GM21619 (cell line): ENCODE measurements around the gene AK4.
"Not testable (repeated sequence)": the region's sequence is repeated elsewhere in the genome, so short reads cannot be mapped to it uniquely, and the experiment has no call there.

Experiments
- ATAC-seq: cut with Tn5 transposase; IDR thresholded peaks from one replicate; pipeline ENCODE4 v1.9.1; 2021; ENCODE audit not compliant: unreplicated experiment

Gene AK4

DNA sequence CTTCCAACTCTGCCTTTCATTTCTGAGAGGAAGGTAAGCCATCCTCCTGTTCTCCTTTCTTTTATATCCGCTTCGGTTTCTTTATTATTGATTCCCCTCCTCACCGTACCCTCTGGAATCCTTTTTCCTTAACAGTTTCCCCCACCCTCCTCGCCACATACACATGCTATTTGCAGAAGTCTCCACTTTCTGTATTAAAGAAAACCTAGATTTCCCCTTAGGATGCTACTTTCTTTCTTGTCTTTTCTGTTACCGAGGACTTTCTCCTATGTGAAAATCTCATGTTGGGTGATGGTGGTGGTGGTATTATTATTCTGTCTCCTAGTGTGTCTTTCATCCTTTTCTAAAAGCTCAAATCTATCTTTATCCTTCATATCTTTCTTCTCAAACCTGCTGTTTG, 62.3 kb downstream of the AK4 start:
- ATAC-seq: no peak

- ATAC-seq: no peak
Observed at GRCh38 chr1:65211331-65211730, 63.3 kb downstream of the AK4 start.

GRCh38 chr1:65213271-65214023, 65.4 kb downstream of the AK4 start:
- ATAC-seq: no peak

DNA sequence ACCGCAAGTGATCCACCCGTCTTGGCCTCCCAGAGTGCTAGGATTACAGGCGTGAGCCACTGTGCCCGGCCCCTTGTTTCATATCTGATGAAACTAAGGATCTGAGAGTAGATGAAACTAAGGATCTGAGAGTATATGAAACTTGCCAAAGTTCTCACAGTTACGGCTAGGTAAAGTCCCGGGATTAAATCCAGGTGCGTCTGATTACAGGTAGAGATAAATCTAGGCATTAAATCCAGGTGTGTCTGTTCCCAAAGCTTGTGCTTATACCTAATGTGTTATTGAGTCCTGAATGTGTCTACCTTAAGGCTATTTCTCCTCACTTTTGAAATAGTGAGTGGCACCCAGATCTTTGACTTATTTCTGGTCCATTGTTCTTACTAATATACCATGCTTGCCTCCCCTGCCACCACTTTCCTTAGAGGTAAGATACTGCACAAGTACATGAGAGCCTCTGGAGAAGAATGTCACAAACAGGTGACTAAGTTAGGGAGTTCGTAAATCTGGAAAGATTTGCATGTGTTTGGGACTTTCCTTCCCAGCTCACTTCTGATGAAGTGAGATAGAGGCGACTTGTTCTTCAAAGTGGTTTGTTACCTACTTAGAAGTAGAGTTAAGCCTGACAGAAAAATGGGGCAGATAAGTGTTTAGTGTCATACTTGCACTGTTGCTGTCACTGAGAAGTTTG, 66.5 kb downstream of the AK4 start:
- no peak for ATAC-seq

DNA sequence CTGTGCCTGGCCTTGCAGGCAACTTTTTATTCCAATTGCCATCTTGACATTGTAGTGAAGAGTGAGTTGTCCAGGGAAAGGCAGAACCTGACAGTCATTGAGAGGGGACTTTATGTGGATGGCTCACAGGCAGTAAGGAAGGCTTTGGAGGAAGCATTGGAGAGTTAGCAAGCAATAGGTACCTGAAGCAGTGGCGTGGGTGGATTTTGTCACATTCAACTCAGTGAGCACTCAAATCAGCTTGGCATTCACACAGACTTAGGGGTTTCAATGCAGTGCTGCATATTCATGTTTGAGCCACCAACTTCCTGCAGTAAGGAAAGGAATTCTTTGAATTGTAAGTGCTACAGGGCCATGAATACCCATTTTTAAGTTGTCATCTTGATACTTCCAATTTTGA, 69.0 kb downstream of the AK4 start:
- no peak for ATAC-seq

DNA sequence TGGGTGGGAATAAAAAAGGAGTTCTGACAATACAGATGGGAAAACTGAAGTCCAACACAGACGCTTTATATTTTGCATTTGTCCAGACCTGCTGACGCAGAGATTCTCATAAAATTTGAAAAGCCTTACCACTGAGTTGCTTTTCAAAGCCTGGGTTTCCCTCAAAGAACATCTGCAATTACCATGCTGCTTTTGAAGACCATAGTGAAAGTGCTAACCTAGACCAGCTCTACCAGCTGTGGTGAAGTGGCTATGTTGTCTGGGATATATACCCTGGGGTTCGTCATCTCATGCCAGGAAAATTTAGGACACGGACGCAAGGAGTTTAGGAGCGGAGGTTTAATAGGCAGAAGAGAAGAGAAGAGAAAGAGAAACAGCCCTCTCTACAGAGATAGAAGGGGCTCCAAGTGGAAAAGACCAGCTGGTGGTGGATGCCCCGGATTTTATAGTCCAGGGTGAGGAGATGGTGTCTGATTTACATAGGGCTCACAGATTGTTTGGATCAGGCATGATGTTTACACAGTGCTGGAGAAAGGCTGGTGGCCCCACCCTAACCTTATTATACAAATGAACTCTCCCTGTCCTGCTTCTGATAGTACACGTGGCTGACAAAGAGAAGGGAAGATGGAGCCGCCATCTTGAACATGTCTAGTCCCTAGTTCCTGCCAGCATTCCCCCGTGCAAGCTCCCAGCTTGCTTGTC, 73.8 kb downstream of the AK4 start:
- ATAC-seq: no peak

GRCh38 chr1:65222340-65222940, 74.4 kb downstream of the AK4 start:
- no peak for ATAC-seq

GRCh38 chr1:65224681-65225091, 76.7 kb downstream of the AK4 start:
- ATAC-seq: no peak

DNA sequence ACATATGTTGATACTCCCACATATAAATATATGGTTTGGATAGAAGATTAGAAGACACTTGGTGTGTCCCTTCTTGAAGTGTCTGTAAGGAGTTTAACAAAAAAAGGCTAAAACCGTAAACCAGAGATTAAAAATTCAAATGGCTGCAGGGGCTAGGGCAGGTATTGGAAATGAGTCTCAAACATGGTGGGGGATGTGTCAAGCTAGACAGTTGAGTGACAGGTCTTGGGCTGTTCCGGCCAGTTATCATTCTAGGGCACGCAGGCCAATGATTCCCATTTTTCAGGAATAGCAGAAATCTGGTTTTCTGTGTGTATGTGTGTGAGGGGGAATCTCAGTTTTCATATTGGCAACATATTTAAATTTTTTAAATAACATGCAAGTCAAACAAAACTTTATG, 77.2 kb downstream of the AK4 start:
- ATAC-seq: no peak

DNA sequence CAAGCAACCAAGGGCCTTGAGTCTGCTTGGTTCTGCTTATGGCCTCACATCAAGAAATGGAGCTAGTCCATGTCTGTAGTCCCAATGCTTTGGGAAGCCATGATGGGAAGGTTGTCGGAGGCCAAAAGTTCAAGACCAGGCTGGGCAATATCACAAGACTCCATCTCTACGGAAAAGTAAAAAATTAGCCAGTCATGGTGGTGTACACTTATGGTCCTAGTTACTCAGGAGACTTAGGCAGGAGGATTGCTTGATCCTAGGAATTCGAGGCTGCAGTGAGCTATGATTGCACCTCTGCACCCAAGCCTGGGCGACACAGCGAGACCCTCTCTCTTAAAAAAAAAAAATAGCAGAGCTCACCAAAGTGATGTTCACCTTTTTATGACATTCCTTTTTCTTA, 81.2 kb downstream of the AK4 start:
- ATAC-seq: no peak

DNA sequence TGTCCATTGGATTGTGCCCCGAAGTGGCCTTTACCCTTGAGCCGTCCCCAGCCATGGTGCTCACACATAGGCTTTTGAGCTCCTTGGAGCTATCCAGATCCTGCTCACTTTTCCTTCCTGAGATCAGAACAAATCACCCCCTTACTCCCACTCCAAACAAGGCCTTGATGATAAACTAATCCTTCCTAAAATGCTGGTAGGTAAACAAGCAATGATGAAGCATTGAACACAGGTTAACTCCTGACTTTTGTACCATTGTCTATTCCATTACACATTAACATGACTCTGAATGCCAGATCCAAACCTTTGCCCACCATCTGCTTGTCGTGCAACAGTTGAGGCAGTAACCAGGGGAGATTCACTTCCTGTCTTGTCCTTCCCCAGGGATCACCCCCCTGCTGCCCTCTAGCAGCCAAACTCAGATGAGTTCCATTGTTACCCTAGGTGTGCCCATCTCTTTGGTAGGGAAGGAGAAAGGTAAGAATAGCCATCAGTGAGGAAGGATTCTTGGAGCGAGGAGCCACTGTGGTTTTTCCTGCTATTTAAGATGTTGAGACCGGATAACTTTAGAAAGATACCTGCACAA, 81.8 kb downstream of the AK4 start:
- no peak for ATAC-seq

GRCh38 chr1:65230731-65231481, 82.9 kb downstream of the AK4 start:
- peak; percentile 74 for ATAC-seq

DNA sequence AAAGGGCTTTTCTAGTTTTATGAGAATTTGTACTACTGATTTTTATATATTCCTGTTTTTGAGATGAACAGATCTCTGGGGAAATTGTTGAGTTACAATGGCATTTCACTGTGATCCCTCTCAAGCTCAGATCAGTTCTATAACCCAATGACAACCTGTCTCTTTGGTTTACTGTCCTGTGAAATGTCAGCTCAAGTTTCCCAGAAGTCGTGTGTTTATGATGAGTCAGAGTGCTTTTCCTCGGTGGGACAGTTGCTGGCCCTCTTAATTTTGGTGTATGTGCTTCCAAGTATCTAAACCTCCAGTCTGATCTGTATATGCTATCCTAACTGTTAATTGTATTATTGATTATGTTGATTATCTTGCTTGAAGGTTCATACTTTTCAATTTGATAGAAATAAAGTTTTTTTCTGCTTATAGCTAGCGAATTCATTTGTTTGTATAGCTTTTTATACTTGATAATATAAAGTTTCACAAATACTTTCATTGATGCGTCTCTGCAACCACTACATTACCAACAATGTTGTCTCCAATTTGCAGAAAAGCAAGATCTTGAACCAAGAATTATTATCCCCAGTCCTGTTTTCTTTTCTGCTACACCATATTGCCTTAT, 83.8 kb downstream of the AK4 start:
- no peak for ATAC-seq

- ATAC-seq: no peak
Observed at GRCh38 chr1:65232461-65232990, 84.5 kb downstream of the AK4 start.

- ATAC-seq: no peak
Observed at GRCh38 chr1:65233782-65234181, 85.8 kb downstream of the AK4 start.

GRCh38 chr1:65235867-65236805, 88.1 kb downstream of the AK4 start:
- ATAC-seq: no peak

GRCh38 chr1:65237088-65237487, 89.1 kb downstream of the AK4 start:
- ATAC-seq: not testable (repeated sequence)

DNA sequence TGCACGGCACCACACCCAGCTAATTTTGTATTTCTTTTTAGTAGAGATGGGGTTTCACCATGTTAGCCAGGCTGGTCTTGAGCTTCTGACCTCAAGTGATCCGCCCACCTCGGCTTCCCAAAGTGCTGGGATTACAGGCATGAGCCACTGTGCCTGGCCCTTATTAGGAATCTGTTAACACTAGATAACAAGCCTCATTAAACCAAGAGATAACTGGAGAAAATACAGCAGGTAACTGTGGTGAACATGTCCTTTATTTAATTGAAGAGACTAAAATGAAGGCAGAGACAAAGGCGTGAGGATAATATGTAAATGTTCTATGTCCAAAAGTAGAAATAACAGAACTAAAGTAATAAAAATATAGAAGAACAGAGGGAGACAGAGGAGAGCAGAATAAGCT, 89.5 kb downstream of the AK4 start:
- ATAC-seq: no peak

DNA sequence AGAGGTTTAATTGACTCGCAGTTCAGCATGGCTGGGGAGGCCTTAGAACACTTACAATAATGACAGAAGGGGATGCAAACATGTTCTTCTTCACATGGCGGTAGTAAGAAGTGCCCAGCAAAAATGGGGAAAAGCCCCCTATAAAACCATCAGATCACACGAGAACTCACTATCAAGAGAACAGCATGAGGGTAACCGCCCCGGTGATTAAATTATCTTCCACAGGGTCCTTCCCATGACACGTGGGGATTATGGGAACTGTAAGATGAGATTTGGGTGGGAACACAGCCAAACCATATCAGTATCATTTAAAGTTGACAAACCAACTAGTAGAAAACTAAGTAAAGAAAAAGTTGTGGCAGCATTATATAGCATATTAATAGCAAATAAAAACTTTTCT, 90.0 kb downstream of the AK4 start:
- no peak for ATAC-seq
